ENCODE measurements around the gene HACL1.
"Not testable (repeated sequence)": the region's sequence is repeated elsewhere in the genome, so short reads cannot be mapped to it uniquely, and the experiment has no call there.

Gene HACL1

GRCh38 chr3:15535732-15536131 lies 65.6 kb downstream of the HACL1 start:
- H3K9me3 ChIP-seq (ENCODE audit: control insufficient read depth in 5 of 5, low read length in 5 of 5) = no peaks in the 10 kb centered on the region
- H3K27me3 ChIP-seq (ENCODE audit: control insufficient read depth in 5 of 5, insufficient read depth in 4 of 5, low read length in 5 of 5) = no peaks in the 10 kb centered on the region
- no peak overlapping the region for H3K27ac ChIP-seq (ENCODE audit: low read depth, low read length)
- H3K4me1 ChIP-seq (ENCODE audit: control insufficient read depth in 5 of 5, insufficient read depth in 5 of 5, low read length in 5 of 5) = no peaks in the 10 kb centered on the region
- peaks cover 0 to 3% (median 0%) of the 10 kb centered on the region in 5 donors for H3K36me3 ChIP-seq (ENCODE audit: control insufficient read depth in 5 of 5, insufficient read depth in 5 of 5, low read length in 5 of 5)
- no peak overlapping the region for H3K9ac ChIP-seq (ENCODE audit: low read length in 5 of 5)
- no peak overlapping the region for H3K4me3 ChIP-seq (ENCODE audit: low read depth in 1 of 5, low read length in 5 of 5)

- H3K27ac ChIP-seq (ENCODE audit: low read depth, low read length); H3K27me3 ChIP-seq (ENCODE audit: control insufficient read depth in 5 of 5, insufficient read depth in 4 of 5, low read length in 5 of 5); H3K4me1 ChIP-seq (ENCODE audit: control insufficient read depth in 5 of 5, insufficient read depth in 5 of 5, low read length in 5 of 5); H3K9ac ChIP-seq (ENCODE audit: low read length in 5 of 5); H3K9me3 ChIP-seq (ENCODE audit: control insufficient read depth in 5 of 5, low read length in 5 of 5); H3K4me3 ChIP-seq (ENCODE audit: low read depth in 1 of 5, low read length in 5 of 5); H3K36me3 ChIP-seq (ENCODE audit: control insufficient read depth in 5 of 5, insufficient read depth in 5 of 5, low read length in 5 of 5): not testable (repeated sequence)
Measured at GRCh38 chr3:15532614-15533013, 68.8 kb downstream of the HACL1 start.

DNA sequence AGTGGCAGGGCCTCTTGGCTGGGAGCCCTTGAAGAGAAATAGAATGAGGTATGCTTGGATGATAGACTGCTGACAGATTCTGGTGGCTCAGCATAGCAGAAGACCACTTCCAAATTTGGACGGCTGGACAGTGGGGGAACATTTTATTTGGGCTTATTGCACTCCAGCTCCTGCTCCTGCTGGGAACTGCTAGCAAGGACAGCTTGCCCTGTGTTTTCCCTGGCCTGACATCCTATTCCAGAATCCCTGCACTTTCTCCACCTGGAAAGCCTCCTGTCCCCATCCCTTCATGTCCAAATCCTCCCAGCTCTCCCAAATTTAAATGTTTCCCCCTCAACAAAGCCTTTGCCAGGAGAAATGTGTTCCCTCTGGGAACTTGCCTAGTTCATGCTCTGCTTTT lies 70.0 kb downstream of the HACL1 start:
- Histone ChIP-seq H3K27ac (ENCODE audit: low read depth, low read length) (no peak overlapping the region), H3K9me3 (ENCODE audit: control insufficient read depth in 5 of 5, low read length in 5 of 5) (no peaks in the 10 kb centered on the region), H3K9ac (ENCODE audit: low read length in 5 of 5) (no peak overlapping the region), H3K36me3 (ENCODE audit: control insufficient read depth in 5 of 5, insufficient read depth in 5 of 5, low read length in 5 of 5) (peaks cover 0 to 3% (median 0%) of the 10 kb centered on the region in 5 donors), H3K4me1 (ENCODE audit: control insufficient read depth in 5 of 5, insufficient read depth in 5 of 5, low read length in 5 of 5) (peaks cover 0 to 9% (median 3%) of the 10 kb centered on the region in 5 donors), H3K27me3 (ENCODE audit: control insufficient read depth in 5 of 5, insufficient read depth in 4 of 5, low read length in 5 of 5) (no peaks in the 10 kb centered on the region), H3K4me3 (ENCODE audit: low read depth in 1 of 5, low read length in 5 of 5) (no peak overlapping the region)

- H3K9ac ChIP-seq (ENCODE audit: low read length in 5 of 5) = no peak overlapping the region
- H3K4me3 ChIP-seq (ENCODE audit: low read depth in 1 of 5, low read length in 5 of 5) = no peak overlapping the region
- H3K27me3 ChIP-seq (ENCODE audit: control insufficient read depth in 5 of 5, insufficient read depth in 4 of 5, low read length in 5 of 5) = no peaks in the 10 kb centered on the region
- peaks cover 0 to 9% (median 3%) of the 10 kb centered on the region in 5 donors for H3K4me1 ChIP-seq (ENCODE audit: control insufficient read depth in 5 of 5, insufficient read depth in 5 of 5, low read length in 5 of 5)
- no peaks in the 10 kb centered on the region for H3K9me3 ChIP-seq (ENCODE audit: control insufficient read depth in 5 of 5, low read length in 5 of 5)
- no peak overlapping the region for H3K27ac ChIP-seq (ENCODE audit: low read depth, low read length)
- peaks cover 0 to under 1% (median 0%) of the 10 kb centered on the region in 5 donors for H3K36me3 ChIP-seq (ENCODE audit: control insufficient read depth in 5 of 5, insufficient read depth in 5 of 5, low read length in 5 of 5)
Measured at GRCh38 chr3:15528854-15529537, 72.4 kb downstream of the HACL1 start.

DNA sequence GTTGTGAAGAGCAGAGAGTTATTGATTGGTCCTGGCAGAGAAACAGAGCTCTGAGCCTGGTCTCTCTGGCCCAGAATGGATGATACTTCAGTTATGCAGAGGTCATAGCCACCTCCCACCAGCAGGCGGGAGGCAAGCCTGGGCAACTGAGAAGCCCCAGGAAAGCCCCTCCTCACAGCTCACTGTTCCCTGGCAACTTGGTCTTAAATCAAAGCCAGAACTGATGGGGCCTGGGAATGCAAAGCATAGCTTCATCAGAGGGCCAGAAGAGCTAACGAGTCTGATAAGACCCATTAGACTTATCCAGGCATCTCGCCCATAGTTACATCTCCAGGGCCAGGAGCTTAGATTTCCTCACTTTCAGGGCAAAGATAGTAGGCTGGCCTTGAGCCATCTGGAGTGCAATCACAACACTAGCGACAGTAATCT lies 74.3 kb downstream of the HACL1 start:
- Histone ChIP-seq H3K4me3 (ENCODE audit: low read depth in 1 of 5, low read length in 5 of 5) (no peak overlapping the region), H3K27ac (ENCODE audit: low read depth, low read length) (no peak overlapping the region), H3K4me1 (ENCODE audit: control insufficient read depth in 5 of 5, insufficient read depth in 5 of 5, low read length in 5 of 5) (peaks cover 0 to 9% (median 3%) of the 10 kb centered on the region in 5 donors), H3K9ac (ENCODE audit: low read length in 5 of 5) (no peak overlapping the region), H3K9me3 (ENCODE audit: control insufficient read depth in 5 of 5, low read length in 5 of 5) (no peaks in the 10 kb centered on the region), H3K36me3 (ENCODE audit: control insufficient read depth in 5 of 5, insufficient read depth in 5 of 5, low read length in 5 of 5) (no peaks in the 10 kb centered on the region), H3K27me3 (ENCODE audit: control insufficient read depth in 5 of 5, insufficient read depth in 4 of 5, low read length in 5 of 5) (no peaks in the 10 kb centered on the region)

GRCh38 chr3:15525790-15526189 lies 75.6 kb downstream of the HACL1 start:
- Histone ChIP-seq H3K36me3 (ENCODE audit: control insufficient read depth in 5 of 5, insufficient read depth in 5 of 5, low read length in 5 of 5) (no peaks in the 10 kb centered on the region), H3K4me1 (ENCODE audit: control insufficient read depth in 5 of 5, insufficient read depth in 5 of 5, low read length in 5 of 5) (peaks cover 2 to 9% (median 7%) of the 10 kb centered on the region in 5 donors), H3K9ac (ENCODE audit: low read length in 5 of 5) (no peak overlapping the region), H3K27me3 (ENCODE audit: control insufficient read depth in 5 of 5, insufficient read depth in 4 of 5, low read length in 5 of 5) (no peaks in the 10 kb centered on the region), H3K4me3 (ENCODE audit: low read depth in 1 of 5, low read length in 5 of 5) (no peak overlapping the region), H3K9me3 (ENCODE audit: control insufficient read depth in 5 of 5, low read length in 5 of 5) (no peaks in the 10 kb centered on the region), H3K27ac (ENCODE audit: low read depth, low read length) (no peak overlapping the region)

DNA sequence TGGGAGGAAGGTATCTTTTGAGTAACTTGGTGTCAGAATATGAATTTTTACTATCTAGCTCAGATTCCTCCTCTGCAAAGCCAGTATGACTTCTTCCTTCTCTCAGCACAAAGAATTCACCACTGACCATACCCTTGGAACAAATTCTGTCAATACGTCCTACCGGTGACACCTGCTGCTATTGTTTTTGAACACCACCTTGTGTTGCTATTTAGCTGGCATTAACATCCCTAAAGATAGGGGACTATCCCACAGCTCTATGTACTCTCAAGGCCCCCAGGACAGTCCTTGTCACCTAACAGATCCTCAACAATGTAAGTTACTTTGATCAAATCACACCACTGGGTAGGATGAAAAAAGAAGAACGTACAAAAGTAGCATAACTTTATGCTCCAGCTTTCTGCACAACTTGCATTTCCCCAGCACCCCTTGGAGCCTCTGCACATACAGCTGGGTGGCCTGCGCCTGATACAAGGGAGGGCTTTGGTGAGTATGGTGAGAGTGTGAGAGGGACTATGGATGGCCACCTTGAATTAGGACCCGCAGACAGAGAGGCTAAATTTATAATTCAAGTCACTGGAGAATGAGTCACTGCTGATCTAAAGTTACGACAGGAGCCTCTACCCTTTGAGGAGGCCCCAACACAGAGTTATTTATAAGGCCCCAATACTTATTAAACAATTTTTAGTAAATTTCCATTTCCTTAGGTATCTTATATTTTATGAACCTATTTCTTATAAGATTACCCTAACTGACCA lies 77.5 kb downstream of the HACL1 start:
- no peaks in the 10 kb centered on the region for H3K9me3 ChIP-seq (ENCODE audit: control insufficient read depth in 5 of 5, low read length in 5 of 5)
- no peaks in the 10 kb centered on the region for H3K36me3 ChIP-seq (ENCODE audit: control insufficient read depth in 5 of 5, insufficient read depth in 5 of 5, low read length in 5 of 5)
- no peak overlapping the region for H3K27ac ChIP-seq (ENCODE audit: low read depth, low read length)
- H3K4me1 ChIP-seq (ENCODE audit: control insufficient read depth in 5 of 5, insufficient read depth in 5 of 5, low read length in 5 of 5) = peaks cover 2 to 9% (median 8%) of the 10 kb centered on the region in 5 donors
- no peaks in the 10 kb centered on the region for H3K27me3 ChIP-seq (ENCODE audit: control insufficient read depth in 5 of 5, insufficient read depth in 4 of 5, low read length in 5 of 5)
- H3K4me3 ChIP-seq (ENCODE audit: low read depth in 1 of 5, low read length in 5 of 5) = no peak overlapping the region
- no peak overlapping the region for H3K9ac ChIP-seq (ENCODE audit: low read length in 5 of 5)

GRCh38 chr3:15522016-15522415 lies 79.4 kb downstream of the HACL1 start:
- H3K9ac ChIP-seq (ENCODE audit: low read length in 5 of 5) = no peak overlapping the region
- H3K9me3 ChIP-seq (ENCODE audit: control insufficient read depth in 5 of 5, low read length in 5 of 5) = no peaks in the 10 kb centered on the region
- no peak overlapping the region for H3K27ac ChIP-seq (ENCODE audit: low read depth, low read length)
- H3K36me3 ChIP-seq (ENCODE audit: control insufficient read depth in 5 of 5, insufficient read depth in 5 of 5, low read length in 5 of 5) = no peaks in the 10 kb centered on the region
- peaks cover 0 to 8% (median 3%) of the 10 kb centered on the region in 5 donors for H3K4me1 ChIP-seq (ENCODE audit: control insufficient read depth in 5 of 5, insufficient read depth in 5 of 5, low read length in 5 of 5)
- no peak overlapping the region for H3K4me3 ChIP-seq (ENCODE audit: low read depth in 1 of 5, low read length in 5 of 5)
- H3K27me3 ChIP-seq (ENCODE audit: control insufficient read depth in 5 of 5, insufficient read depth in 4 of 5, low read length in 5 of 5) = no peaks in the 10 kb centered on the region

DNA sequence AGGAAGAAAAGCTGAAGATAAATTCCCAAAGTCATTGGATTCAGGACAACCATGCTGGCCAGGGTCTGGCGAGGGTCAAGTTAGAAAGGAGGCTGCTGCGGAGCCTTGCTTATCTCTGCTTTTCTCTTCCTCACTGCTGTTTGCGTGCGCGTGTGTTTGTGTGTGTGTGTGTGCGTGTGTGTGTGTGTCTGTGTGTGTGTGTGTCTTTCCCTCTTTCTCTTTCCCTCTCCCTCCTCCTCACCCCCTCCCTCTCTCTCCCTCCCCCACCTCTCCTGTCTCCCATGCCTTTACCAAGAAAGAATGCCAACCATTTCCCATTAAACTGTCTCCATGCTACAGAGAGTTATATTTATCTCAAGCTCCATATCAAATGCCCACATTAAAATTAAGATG lies 79.8 kb downstream of the HACL1 start, which contains the start of gene COLQ:
COLQ (minus strand) TSS at position 134 of the 393 bp plus-strand sequence; CDS start at position 53, 81 bp downstream.
- no peak within 1 kb of the TSS for H3K27ac ChIP-seq (ENCODE audit: low read depth, low read length)
- no peaks in the 10 kb centered on the region for H3K27me3 ChIP-seq (ENCODE audit: control insufficient read depth in 5 of 5, insufficient read depth in 4 of 5, low read length in 5 of 5)
- H3K9me3 ChIP-seq (ENCODE audit: control insufficient read depth in 5 of 5, low read length in 5 of 5) = no peaks in the 10 kb centered on the region
- no peak within 1 kb of the TSS for H3K4me3 ChIP-seq (ENCODE audit: low read depth in 1 of 5, low read length in 5 of 5)
- peaks cover 0 to 8% (median 0%) of the 10 kb centered on the region in 5 donors for H3K4me1 ChIP-seq (ENCODE audit: control insufficient read depth in 5 of 5, insufficient read depth in 5 of 5, low read length in 5 of 5)
- no peak within 1 kb of the TSS for H3K9ac ChIP-seq (ENCODE audit: low read length in 5 of 5)
- no peaks in the 10 kb centered on the region for H3K36me3 ChIP-seq (ENCODE audit: control insufficient read depth in 5 of 5, insufficient read depth in 5 of 5, low read length in 5 of 5)

All from subcutaneous abdominal adipose tissue (tissue), 5 donors.